ENCODE results near the gene KCNT2. TPM values are rescaled to one million over a fixed set of nuclear protein-coding genes. Genes with fewer than 3 reads are reported as not detected.

Gene KCNT2
- polyA plus RNA-seq, 1 of the 3 experiments (the other 2 are of a cell fraction) = 0.56 TPM

- TF ChIP-seq, protein P1, sequence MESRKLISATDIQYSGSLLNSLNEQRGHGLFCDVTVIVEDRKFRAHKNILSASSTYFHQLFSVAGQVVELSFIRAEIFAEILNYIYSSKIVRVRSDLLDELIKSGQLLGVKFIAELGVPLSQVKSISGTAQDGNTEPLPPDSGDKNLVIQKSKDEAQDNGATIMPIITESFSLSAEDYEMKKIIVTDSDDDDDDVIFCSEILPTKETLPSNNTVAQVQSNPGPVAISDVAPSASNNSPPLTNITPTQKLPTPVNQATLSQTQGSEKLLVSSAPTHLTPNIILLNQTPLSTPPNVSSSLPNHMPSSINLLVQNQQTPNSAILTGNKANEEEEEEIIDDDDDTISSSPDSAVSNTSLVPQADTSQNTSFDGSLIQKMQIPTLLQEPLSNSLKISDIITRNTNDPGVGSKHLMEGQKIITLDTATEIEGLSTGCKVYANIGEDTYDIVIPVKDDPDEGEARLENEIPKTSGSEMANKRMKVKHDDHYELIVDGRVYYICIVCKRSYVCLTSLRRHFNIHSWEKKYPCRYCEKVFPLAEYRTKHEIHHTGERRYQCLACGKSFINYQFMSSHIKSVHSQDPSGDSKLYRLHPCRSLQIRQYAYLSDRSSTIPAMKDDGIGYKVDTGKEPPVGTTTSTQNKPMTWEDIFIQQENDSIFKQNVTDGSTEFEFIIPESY (IDR thresholded peaks at IDR 0.05; ENCODE audit: borderline replicate concordance, low read depth) = no peak
- TF ChIP-seq EP300 (IDR thresholded peaks at IDR 0.05; ENCODE audit: borderline replicate concordance in 1 of 2, low read depth in 1 of 2, low read length in 1 of 2) (no peak), NRF1 (IDR thresholded peaks at IDR 0.05; ENCODE audit: low read depth, low read length) (no peak), SMC3 (IDR thresholded peaks at IDR 0.05; ENCODE audit: low read depth, low read length) (no peak), RFX5 (IDR thresholded peaks at IDR 0.05; ENCODE audit: low read length) (no peak)
Observed at GRCh38 chr1:196361112-196361714, 247.0 kb downstream of the KCNT2 start (continued).

DNA sequence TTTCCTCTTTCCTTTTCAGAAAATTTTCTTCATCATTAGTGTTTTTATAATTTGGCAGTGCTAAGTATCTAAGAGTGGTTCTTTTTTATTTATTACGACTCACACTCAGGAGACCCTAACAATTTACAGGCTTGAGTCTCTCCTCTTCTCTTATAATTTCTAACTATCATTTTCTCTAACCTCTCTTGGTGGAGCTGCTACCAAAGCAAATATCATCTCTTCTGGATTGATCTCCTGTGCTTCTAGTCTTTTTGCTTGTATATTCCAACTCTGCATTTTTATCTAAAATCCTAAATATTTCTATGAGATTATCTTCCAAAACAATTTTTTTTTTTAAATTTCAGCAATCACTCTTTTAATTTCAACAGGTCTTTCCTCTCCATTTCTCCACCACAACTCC is 250.3 kb downstream of the KCNT2 start:
- no peak overlapping the region for H3K4me2 ChIP-seq
- no peaks in the 10 kb centered on the region; a peak in 1 of 4 replicates for H3K4me1 ChIP-seq (ENCODE audit: control insufficient read depth in 1 of 2, insufficient read depth in 2 of 2, low read depth in 1 of 2, low read length in 1 of 2)
- 83% methylated on average over 1 of the region's 1 CpG for WGBS (ENCODE audit: low lambda C conversion rate)
- no peaks in the 10 kb centered on the region for H3F3A ChIP-seq (replicated peaks; ENCODE audit: insufficient read depth)
- H2AFZ ChIP-seq (ENCODE audit: low read depth) = no peak overlapping the region
- TF ChIP-seq YY1 (IDR thresholded peaks at IDR 0.05; ENCODE audit: low read depth) (no peak), CHD2 (IDR thresholded peaks at IDR 0.05; ENCODE audit: low read length, partially characterized antibody) (no peak), CTCF (IDR thresholded peaks at IDR 0.05) (no peak)
- no peak overlapping the region for H3K4me3 ChIP-seq (ENCODE audit: low read depth in 2 of 2, low read length in 1 of 2)
- H3K9ac ChIP-seq = no peak overlapping the region
- no peaks in the 10 kb centered on the region for H3K79me2 ChIP-seq (ENCODE audit: insufficient read depth)
- no peak overlapping the region for H3K27ac ChIP-seq (ENCODE audit: low read depth in 2 of 2, low read length in 1 of 2)
- H3K27me3 ChIP-seq (ENCODE audit: insufficient read depth) = no peaks in the 10 kb centered on the region
- no peaks in the 10 kb centered on the region for H4K20me1 ChIP-seq (ENCODE audit: insufficient read depth)
- DNase-seq = no peak
- POLR2A ChIA-PET = no interaction called here
- CTCF ChIA-PET = interaction anchor here (1.4 to 3.3 kb wide), 3 partner anchors 15 to 303 kb away, joined by 3 to 26 read pairs (median 6); no protein-coding TSS in a partner anchor
- no peaks in the 10 kb centered on the region for H3K9me3 ChIP-seq
- H3K36me3 ChIP-seq (replicated peaks in 1 of 2; ENCODE audit: control insufficient read depth in 1 of 2, insufficient read depth in 2 of 2, low read length in 1 of 2) = peaks cover 0 to 2% of the 10 kb centered on the region in 2 experiments
- no peaks in the 10 kb centered on the region for H3K9me2 ChIP-seq

- H2AFZ ChIP-seq (ENCODE audit: low read depth) = peak overlapping the region; percentile 14; the same call in 1 of the 2 replicates
- CTCF ChIA-PET = interaction anchor here (0.8 to 3.3 kb wide), 13 partner anchors 9 to 306 kb away, joined by 3 to 26 read pairs (median 3); no protein-coding TSS in a partner anchor
- TF ChIP-seq YY1 (IDR thresholded peaks at IDR 0.05; ENCODE audit: low read depth) (no peak), NFIC (IDR thresholded peaks at IDR 0.05; ENCODE audit: borderline replicate concordance) (no peak), MEF2A (IDR thresholded peaks at IDR 0.05; ENCODE audit: borderline replicate concordance, low read depth) (no peak), RAD21 (IDR thresholded peaks at IDR 0.05; ENCODE audit: low read length) (peak; percentile 65), JUND (IDR thresholded peaks at IDR 0.05) (no peak), SMC3 (IDR thresholded peaks at IDR 0.05; ENCODE audit: low read depth, low read length) (peak; percentile 60), FOXM1 (IDR thresholded peaks at IDR 0.05; ENCODE audit: low read depth) (no peak), EZH2phosphoT487 (IDR thresholded peaks at IDR 0.05; ENCODE audit: borderline replicate concordance, low read depth) (no peak), CTCF (IDR thresholded peaks at IDR 0.05) (peak; percentile 72)
- TF ChIP-seq, protein P2, sequence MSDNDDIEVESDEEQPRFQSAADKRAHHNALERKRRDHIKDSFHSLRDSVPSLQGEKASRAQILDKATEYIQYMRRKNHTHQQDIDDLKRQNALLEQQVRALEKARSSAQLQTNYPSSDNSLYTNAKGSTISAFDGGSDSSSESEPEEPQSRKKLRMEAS (IDR thresholded peaks at IDR 0.05; ENCODE audit: low read depth) = no peak
- no peaks in the 10 kb centered on the region; a peak in 1 of 4 replicates for H3K4me1 ChIP-seq (ENCODE audit: control insufficient read depth in 1 of 2, insufficient read depth in 2 of 2, low read depth in 1 of 2, low read length in 1 of 2)
- H3K27me3 ChIP-seq (ENCODE audit: insufficient read depth) = no peaks in the 10 kb centered on the region
- H4K20me1 ChIP-seq (ENCODE audit: insufficient read depth) = no peaks in the 10 kb centered on the region
- H3K4me3 ChIP-seq (ENCODE audit: low read depth in 2 of 2, low read length in 1 of 2) = no peak overlapping the region
- H3K36me3 ChIP-seq (replicated peaks in 1 of 2; ENCODE audit: control insufficient read depth in 1 of 2, insufficient read depth in 2 of 2, low read length in 1 of 2) = peaks cover 0 to 2% of the 10 kb centered on the region in 2 experiments
- no peaks in the 10 kb centered on the region for H3K9me3 ChIP-seq
- no peak overlapping the region for H3K27ac ChIP-seq (ENCODE audit: low read depth in 2 of 2, low read length in 1 of 2)
- H3K9ac ChIP-seq = no peak overlapping the region
- H3F3A ChIP-seq (replicated peaks; ENCODE audit: insufficient read depth) = no peaks in the 10 kb centered on the region
- no peak overlapping the region for H3K4me2 ChIP-seq
- no peaks in the 10 kb centered on the region for H3K79me2 ChIP-seq (ENCODE audit: insufficient read depth)
- DNase-seq = peak; percentile 2
- 92% methylated on average over 3 of the region's 3 CpGs for WGBS (ENCODE audit: low lambda C conversion rate)
- no peaks in the 10 kb centered on the region for H3K9me2 ChIP-seq
- POLR2A ChIA-PET = no interaction called here
Observed at GRCh38 chr1:196355206-196355786, 252.9 kb downstream of the KCNT2 start.
